ENCODE measurements around the gene NME9.

- no peak for TF ChIP-seq CTCF (IDR thresholded peaks at IDR 0.05)
- no peak for TF ChIP-seq EP300 (IDR thresholded peaks at IDR 0.05)
- no peak for TF ChIP-seq POLR2AphosphoS5 (IDR thresholded peaks at IDR 0.05)
- TF ChIP-seq POLR2A (IDR thresholded peaks at IDR 0.05), result no peak
Measured at GRCh38 chr3:138308783-138309182, 20.9 kb downstream of the NME9 start.

All from stomach (tissue), 4 donors.